Activated CD4-positive, alpha-beta T cell treated with anti-CD3 and anti-CD28 coated beads for 48 hours (primary cell): ENCODE results near the gene PNPLA5.

Experiments
- DNase-seq: peaks from one replicate; pipeline ENCODE4 v3.0.0-alpha.2; 2020

PNPLA5 gene

DNA sequence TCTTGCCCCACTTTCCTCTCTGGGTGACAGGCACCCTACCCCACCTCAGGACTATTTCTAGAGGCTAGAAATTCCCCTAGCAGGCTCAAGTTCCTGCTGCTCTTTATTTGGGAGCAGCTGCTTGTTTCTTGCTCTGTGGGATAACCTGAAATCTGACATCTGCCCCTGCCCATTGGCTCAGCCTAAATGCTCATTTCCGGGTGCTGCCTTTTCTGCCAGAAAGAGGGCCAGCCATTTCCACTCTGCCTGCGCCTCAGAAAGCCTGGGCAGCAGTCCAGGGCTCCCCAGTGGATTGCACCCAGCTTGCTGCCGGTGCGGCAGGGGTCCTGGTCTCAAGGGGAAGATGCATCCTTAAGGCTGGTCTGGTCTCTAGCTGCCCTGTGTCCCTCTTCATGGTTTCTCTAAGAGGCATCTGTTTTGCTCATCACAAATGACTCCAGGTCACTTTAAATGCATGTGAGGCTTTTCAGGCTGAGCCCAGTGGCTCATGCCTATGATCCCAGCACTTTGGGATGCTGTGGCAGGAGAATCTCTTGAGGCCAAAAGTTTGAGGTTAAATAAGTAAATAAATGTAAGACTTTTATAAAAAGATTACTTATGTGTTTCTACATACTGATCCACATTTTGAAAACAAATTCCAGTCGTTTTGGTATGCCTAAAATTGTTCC is 10.3 kb upstream of the PNPLA5 start:
- no peak for DNase-seq

DNA sequence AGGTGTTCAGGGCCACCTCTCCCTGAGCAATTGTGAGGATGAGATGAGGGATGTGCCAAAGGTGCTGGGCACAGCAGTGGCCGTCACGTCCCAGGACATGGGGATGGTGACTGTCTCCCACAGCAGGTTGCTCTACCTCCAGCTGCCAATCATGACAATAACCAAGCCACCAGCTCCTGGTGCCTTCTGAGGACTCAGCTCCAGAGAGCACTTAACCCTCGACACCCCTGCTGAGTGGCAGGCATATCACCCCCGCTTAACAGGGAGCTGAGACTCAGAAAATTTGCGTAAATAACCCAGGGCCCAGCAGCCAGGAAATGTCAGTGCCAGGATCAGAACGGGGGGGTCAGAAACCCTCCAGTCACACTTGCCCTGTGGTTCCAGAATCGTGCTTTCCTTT is 8.4 kb upstream of the PNPLA5 start:
- no peak for DNase-seq

DNA sequence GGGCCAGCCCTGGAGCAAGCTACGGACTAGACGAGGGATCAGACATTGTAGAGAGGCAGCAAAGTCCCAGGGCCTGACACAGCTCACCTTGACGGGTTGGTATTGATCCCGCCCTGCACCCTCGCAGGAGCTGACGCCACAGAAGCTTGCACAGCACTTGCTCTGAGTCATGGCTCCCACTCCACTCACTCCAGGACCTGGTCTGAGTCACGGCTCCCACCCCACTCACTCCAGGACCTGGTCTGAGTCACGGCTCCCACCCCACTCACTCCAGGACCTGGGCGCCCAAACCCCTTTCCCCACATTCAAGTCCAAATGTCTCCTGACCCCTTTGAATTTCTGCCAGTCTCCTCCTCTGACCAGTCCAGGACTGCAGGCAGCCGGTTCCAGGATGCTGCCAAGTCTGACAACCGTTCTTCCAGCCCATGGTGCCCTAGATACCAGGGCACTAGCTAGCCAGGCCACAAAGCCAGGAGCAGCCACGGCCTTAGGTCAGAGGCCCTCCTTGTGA is 6.0 kb upstream of the PNPLA5 start:
- DNase-seq = peak; percentile 54

DNA sequence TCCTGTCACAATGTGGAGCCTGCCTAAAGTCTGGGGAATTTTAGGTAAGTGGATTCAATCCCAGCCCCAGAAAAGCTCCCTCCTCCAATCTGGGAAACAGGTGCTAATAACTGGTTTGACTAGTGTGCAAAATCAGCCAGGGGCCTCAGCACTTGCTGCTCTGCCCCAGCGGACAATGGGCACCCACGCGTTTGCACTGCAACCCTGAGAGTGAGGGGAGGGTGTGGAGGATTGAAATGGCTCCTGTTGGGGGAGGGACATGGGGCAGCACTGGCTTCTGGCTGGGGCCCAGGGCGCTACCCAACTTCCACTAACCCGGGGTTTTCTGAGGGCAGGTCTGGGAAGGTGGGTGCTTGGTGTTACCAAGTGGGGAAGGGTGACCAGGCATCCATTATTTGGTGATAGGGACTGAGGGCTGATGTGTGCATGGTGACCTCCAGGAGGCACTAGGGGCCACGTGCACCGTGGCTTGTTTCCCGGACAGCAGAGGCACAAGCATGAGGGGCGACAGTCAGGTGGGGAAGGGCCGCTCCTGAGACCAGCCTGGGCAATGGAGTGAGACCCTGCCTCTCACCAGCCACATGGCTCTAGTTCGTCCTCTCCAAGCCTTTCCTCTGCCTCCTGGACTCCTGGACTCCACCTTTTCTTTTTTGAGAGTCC is 4.3 kb upstream of the PNPLA5 start:
- DNase-seq = no peak

DNA sequence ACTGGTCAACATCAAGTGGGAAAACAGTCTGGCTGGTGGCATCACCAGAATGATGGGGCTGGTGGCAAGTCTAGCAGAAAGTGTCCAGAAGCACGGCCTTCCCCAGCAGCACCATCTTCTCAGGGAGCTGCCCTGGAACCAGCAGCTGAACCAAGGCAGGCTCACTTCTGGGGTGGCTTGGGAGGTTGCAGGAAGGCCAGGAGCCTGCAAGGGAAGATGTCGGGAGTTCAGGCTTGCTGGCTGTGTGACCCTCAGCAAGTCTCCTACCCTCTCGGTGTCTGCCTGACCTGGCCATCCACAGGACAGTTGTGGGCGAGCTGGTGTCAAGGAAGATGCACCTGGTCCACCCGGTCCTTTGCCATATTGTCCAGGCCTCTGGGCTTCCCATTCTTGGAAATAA is 2.3 kb upstream of the PNPLA5 start:
- no peak for DNase-seq

DNA sequence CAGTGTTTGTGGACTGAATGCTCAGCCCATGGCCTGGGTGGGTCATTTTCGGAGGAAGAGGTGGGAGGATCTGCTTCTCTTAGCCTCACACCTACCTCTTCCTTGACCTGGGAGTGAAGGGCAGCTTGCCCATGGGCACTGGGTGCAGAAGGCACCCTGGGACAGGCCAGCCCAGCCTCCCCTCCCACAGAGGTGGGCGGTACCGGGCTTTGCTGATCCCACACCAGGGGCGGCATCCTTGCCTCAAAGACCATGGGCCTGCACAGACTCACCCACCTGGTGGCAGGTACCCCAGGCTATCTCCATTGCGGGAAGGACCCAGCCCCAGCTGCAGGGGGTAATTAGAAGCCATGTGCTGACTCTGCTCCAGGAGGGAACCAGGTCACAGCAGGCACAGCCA is 1.5 kb upstream of the PNPLA5 start:
- DNase-seq = no peak

DNA sequence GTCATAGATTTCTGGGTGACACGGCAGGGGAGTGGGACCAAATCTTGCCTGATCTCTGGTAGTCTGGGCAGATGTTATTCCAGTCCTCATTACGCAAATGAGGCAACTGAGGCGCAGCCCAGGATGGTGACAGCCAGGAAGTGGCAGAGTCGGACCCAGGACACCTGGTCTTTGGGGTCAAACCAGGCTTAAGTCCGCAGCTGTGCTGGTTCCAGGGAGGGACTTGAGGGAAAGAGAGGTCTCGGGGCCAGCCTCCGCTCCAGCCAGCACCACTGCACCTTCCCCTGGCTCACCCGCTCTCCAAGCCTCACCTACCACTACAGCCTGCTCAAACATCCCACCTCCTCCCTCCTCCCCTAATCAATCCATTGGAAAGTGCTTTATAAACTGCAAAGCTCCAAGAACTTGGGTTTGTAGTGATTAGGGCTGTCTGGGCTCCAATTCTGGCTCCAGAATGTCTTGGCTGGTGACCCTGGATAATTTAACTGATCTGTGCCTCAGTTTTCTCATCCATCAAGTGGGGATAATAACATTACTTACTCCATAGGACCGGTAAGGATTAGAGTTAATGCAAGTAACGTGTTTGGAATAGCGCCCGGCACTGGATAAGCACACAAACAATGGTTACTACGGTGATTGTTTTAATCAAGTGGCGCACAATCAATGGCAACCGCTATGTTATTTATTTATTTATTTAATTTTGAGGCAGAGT is 526 bp upstream of the PNPLA5 start:
- no peak for DNase-seq

DNA sequence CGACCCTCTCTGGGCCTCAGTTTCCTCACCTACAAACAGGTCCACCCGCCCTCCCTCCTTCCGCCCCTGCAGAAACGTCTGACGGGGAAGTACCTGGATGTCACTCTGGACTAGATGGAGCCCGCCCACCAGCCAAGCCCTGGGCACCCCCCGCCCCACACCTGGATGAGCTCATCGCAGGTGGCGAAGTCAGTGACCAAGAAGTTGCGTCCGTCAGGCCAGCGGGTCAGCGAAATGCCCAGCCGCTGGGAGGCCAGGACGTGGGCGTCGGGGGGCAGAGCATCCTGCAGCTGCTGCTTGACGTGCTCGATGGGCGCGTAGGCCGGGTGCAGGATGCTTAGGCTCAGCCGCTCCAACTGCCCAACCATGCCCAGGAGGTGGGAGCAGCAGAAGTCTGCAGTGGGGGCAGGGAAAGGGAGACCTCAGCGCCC is 897 bp downstream of the PNPLA5 start:
- no peak for DNase-seq

DNA sequence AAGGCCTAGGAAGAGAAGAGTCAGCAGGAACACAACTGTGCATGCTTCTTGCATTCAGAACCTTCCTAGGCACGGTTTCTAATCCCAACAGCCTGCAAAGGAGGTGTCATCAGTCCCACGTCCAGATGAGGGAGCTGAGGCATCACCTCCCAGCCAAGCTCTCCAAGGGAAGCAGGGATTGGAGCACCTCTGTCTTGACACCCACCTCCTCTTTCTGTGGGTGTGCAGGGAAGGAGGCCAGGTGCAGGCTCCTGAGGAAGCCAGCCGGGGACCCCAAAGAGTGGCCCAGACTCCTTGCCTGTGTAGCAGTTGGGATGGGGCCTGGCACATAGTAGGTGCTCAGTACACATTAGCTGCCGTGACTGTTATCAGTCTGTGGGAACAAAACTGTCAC is 2.0 kb downstream of the PNPLA5 start:
- DNase-seq = no peak

DNA sequence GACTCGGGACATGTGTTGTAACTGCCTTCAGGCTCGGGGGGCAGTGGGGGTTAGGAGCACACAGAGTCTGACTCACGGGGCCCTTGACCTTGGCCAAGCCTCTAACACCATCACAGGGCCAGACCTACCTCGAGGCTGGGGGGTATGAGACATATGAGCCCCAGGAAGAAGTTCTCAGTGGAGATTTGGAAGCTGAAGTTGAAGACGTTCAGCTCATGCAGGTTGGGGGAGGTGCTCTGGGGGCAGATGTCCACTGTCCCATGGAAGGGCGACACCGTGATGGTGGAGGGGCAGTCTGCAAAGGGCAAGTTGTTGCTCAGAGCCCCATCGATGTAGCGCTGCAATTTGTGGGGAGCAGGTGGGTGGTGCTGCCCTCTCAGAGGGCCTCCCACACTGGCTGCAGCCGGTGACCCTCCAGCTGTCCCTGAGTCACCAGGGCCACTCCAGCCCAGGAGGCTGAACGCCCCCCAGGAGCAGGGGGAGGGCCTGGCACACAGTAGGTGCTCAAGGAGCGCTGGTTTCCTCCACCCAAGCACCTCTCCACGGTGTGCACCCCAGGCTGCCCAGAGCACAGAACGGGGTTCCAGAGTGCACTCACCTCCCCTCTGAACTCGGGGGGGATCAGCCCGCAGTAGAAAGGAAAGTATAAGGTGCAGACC is 2.5 kb downstream of the PNPLA5 start:
- DNase-seq = no peak

DNA sequence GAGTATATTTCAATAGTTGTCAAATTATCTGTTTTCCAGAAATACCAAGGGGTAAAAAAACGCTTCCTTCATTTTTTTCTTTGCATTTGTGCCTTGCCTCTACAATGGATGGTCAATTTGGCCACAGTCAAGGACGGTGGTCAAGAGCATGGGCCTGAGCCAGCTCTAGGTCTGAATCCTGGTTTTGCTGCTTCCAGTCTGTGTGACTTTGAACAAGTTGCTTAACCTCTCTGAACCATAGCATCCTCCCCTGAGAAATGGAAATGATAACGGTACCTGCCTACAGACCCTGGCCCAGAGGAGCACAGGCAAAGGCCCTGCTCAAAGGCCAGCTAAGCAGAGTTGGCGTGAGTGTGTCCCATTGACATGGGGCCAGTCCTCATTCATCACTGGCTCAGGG is 3.1 kb downstream of the PNPLA5 start:
- no peak for DNase-seq

DNA sequence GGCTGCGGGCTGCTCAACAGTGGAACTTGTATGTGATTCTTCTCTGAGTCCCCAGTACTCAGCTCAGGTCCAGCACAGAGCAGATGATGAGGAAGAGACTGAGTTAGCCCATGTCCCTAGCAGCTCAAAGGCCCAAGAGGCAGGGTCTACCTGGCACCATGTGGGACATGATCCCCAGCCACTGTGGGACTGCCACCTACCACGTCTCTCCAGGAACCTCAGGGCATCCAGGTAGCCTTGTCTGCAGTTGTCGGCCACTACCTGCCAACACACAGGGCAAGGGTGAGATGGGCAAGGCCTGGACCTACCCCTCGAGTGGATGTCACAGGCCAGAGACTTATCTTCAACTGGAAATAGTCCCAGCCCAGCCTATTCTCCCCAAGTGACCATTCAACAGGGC is 4.4 kb downstream of the PNPLA5 start:
- no peak for DNase-seq

DNA sequence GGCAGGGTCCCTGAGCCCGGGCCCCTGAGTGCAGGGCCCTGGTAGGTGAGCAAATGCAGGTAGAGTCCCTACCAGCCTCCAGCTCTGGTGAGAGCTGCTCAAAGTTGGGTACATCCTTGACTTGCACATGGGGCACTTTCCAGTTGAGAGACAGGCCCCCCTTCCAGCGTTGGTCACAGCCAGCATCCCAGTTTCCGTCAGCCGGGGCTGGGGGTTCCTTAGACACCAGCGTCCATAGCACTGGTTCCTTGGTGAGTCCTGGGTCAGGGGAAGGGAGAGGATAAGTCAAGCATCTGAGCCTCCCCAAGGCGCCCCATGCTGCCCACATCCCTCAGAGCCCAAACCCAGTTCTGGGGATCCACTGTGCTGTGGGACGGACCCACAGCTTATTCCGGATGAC is 5.6 kb downstream of the PNPLA5 start:
- DNase-seq = no peak

DNA sequence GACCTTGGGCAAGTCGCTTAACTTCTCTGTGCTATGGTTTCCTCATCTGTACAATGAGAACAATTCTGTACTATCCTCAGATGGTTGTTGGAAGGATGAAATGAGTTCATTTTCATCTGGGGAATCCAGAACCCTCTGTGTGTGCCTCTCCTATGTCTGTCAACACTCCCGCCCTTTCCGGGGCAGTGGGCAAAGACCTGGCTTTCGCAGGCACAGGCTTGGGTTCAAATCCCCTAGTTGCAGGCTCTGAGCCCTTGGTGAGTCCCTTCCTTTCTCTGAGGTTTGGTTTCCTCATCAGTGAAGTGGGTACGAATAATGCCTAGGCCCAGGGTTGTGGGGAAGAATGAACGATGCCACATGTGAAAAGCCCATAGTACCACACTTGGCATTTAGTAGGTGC is 6.0 kb downstream of the PNPLA5 start:
- no peak for DNase-seq

DNA sequence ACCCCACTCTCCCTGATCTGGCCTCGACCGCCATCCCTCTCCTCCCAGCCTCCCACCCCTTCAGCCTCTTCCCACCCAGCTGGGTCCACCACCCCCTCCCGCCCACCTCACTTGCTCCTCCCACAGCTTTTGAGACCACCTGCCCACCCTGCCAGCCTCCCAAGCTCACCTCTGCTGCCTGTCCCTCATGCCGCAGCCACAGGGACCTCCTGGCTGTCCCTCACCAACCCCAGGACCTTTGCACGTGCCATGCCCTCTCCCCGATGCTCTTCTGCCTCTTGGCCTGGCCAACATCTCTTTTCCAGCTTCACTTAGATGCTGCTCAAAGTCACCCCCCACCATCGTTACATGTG is 6.5 kb downstream of the PNPLA5 start:
- no peak for DNase-seq

DNA sequence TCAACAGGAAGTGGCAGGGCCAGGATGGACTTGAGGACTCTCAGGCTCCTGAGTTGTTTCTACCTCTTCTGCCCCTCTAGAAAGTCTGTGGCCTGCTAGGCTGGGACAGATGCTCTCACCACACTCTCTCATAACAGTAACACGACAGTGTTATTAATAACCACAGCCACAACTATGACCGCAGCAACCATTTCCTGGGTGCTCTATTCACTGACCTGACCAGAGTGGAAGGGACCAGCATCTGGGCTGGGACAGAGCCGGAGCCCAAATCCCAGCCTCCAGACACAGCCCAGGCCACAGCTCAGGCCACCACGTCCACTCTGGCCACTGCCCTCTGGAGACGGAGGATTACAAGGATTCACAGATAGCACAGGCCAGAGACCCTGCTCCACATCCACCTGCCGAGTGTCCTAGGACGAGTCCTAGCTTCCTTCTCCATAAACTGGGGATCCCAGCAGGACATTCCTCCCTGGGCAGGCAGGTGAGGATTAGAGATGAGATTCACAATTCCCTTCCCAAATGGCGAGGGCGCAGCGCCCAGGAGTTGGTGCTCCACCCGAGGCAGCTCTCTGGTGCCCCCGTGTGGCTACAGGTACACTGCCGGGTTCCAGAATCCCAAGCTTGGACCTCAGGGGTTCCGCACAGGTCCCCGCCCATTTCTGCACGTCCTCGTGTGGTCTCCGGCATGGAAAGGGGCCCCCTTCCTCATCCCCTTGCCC is 7.1 kb downstream of the PNPLA5 start:
- peak; percentile 73 for DNase-seq

DNA sequence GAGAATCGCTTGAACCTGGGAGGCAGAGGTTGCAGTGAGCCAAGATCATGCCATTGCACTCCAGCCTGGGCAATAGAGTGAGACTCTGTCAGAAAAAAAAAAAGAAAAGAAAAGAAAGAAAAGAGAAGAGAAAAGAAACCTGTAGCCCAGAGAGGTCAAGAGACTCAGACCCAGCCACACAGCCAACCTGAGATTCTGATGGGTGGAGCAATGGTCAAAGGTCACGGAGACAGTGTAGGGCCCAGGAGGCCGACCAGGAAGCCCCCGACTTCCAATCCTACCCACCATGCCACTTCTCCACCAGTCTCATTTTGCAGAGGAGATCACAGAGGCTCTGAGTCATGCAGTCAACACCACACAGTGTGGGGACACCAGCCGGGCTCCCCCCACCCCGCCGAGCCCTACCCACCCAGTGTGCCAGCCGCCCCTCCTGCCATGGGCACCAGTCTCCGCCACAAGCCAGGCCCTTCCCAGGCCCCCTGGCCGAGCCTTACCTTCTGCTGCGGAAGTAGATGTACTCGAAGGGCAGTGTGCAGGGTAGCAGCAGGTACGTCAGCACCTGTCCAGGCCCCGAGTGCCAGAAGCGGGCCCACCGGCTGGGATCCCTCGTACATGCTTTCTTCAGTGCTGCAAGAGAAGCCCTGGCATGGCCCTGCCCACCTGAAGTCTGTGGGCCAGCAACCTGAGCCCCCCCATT is 7.9 kb downstream of the PNPLA5 start:
- no peak for DNase-seq

DNA sequence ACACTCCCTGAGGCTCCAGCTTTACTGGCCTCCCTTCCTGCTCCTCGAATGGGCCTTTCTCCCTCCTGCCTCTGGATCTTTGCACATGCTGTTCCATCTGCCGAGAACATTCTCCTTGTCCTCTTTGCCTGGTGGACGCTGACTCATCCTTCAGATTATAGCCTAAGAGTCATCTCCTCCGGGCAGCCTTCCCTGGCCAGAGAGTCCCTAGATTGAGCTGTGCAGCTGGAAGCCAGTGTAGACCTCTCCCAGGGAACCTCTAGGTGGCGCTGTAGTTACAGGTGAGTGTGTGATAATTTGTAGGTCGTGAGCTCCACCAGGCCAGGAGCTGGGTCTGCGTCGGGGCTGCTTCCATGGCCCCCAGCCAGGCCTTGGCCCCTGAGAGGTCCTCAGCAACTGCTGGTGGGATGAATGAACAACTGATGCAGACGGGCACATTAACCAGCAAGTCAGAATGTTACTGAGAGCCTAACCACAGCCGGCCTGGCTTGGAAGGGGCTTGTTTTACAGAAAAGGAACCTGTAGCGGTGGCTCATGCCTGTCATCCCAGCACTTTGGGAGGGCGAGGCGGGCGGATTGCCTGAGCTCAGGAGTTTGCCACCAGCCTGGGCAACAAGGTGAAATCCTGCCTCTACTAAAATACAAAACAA is 8.7 kb downstream of the PNPLA5 start:
- DNase-seq = peak; percentile 70

DNA sequence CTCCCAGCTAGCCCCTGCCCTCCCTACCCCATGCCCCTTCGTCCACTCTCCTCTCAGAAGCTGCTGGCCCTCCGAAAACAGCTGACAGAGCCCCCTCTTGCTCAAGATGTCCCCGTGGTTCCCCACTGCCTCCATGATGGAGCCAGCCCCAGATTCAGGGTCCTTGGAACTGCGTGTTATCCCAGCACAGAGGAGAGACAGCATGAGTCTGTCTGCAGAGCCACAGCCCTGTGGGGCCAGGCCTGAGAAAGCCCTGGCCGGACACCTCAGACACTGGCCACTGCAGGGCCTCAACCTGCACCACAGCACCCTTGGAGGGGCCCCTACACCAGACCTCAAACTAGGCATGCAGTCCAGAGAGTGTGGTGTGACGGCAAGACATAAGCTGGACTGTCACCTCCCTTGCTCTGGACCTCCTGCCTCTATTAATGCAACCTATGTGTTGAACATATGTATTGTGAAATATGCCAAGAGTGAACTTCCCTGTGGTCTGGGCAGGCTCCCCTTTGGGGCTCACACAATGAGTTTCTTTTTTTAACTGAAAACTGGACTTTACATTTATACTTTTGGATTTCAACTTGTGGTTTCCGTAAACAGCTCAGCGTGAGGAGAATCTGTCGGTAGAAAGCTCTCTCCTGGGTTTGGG is 9.6 kb downstream of the PNPLA5 start:
- no peak for DNase-seq

DNA sequence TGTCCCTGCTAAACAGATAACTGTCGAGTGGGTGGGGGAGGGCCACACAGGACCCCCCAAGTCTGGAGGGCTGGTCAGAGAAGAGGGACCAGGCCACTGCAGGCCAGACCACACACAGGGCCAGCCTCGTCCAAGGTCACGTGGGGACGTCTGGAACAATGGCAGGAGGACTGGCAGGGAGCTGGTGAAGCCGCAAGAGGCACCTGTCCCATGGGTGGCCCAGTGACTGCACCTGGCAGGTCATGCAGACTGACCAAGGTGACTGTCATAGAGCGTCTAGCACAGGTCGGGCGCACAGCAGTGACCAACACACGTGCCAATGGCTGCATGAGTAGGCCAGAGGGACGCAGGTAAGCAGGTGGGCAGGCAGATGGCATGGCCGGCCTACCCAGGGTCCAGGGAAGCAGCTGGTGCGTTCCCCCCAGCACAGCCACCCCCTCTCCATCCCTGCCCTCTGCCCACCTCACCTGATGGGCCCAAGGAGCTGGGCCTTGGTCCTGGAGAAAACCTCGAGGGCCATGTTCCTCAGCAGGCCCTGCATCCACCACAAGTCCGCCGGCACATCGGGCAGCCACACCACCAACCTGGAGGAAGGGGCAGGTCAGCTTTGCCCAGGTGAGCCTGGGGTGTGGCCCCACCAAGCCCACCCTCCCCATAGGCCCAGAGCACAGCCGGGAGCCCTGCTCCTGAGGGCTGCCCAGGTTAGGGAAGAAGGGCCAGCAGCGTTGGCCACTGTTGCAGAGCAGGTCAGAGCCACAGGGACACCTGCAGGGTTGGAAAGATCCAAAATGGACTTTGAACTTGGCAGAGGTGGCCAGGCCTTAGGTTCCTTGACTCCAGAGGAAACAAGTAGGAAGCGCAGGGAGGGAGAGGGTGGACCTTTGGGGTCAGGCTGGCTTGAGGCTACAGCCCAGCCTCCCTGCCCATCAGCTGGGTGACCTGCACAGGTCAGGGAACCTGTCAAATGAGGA is 10.4 kb downstream of the PNPLA5 start:
- DNase-seq = no peak
